GM18508 (cell line): ENCODE measurements around the gene ST3GAL2.
"Not testable (repeated sequence)": the region's sequence is repeated elsewhere in the genome, so short reads cannot be mapped to it uniquely, and the experiment has no call there.

Source experiments
- ATAC-seq: cut with Tn5 transposase; IDR thresholded peaks from one replicate; pipeline ENCODE4 v1.9.1; 2021; ENCODE audit warnings: moderate number of reproducible peaks; ENCODE audit not compliant: insufficient read depth, unreplicated experiment

The ST3GAL2 gene

DNA sequence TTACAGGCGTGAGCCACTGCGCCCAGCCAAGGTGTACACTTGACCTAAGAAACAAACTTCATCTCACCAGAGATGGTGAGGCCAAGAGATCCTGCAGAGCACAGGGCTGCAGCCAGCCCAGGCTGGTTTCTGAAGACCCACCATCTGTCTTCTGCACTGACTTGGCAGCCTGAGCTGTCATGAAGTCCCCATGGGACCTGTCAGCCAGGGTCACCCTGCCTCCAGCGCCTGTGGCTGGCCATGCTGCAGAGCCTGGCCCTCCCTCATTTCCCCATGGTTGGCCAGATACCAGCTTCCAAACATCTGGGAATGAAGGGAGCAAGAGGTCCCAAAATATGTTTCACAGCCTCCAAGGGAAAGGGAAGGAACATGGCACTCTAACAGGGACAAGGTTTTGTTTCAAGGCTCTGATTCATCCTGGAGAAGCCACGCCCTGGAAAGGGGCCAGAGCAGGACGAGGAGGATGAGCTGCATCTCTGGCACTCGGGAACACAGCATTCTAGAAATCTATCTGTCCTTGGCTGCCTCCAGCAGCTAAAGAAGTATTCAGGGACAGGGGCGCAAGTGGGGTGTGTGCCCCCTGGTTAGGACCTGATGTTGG lies 46.9 kb downstream of the ST3GAL2 start:
- ATAC-seq, result no peak

DNA sequence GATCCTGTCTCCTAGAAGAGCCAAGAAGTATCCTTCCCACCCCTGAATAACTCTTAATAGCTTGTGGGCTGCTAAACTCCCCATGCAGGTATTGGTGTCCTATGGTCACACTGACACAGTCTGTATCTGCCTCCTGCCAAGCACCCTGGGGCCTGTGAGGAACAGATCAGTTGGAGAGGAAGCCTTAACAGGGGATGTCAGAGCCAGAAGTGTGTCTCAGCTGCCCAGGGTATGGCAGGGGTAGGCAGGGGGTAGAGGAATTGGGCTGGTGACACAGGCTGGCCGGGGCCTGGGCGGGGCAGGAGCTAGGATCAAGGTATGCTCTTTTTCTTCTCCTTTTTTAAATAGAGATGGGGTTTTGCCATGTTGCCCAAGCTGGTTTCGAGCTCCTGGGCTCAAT lies 47.5 kb downstream of the ST3GAL2 start:
- ATAC-seq, result no peak

- ATAC-seq, result no peak
Measured at GRCh38 chr16:70390774-70391173, 48.1 kb downstream of the ST3GAL2 start.

DNA sequence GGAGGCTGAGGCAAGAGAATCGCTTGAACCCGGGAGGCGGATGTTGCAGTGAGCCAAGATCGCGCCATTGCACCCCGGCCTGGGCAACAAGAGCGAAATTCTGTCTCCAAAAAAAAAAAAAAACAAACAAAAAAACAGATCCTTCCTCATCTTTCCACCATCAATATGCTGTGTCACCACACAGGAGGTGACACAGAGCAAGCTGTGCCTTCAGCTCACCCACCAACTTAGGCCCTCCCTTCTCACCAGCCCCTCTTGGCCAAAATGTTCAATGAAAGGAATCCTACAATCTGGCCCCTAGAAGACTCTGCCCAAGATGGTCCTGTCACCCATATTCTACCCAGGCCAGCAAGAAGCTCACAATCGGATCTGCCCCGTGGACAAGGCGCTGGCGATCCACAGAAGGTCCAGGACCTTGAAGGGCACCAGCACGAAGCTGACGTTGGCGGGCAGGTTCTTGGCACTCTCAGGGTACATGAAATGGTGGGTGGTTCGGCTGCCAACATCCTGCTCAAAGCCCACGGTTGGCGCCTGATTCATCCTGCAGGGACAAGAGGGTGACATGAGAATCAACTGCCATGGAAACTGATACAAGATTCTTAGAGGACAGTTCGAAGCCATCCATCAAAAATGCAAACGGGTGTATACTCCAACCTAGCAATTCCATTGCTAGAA lies 50.8 kb downstream of the ST3GAL2 start:
- no peak for ATAC-seq

GRCh38 chr16:70386289-70386986 lies 52.5 kb downstream of the ST3GAL2 start:
- ATAC-seq, result not testable (repeated sequence)

GRCh38 chr16:70383421-70383960 lies 55.4 kb downstream of the ST3GAL2 start:
- ATAC-seq, result no peak

DNA sequence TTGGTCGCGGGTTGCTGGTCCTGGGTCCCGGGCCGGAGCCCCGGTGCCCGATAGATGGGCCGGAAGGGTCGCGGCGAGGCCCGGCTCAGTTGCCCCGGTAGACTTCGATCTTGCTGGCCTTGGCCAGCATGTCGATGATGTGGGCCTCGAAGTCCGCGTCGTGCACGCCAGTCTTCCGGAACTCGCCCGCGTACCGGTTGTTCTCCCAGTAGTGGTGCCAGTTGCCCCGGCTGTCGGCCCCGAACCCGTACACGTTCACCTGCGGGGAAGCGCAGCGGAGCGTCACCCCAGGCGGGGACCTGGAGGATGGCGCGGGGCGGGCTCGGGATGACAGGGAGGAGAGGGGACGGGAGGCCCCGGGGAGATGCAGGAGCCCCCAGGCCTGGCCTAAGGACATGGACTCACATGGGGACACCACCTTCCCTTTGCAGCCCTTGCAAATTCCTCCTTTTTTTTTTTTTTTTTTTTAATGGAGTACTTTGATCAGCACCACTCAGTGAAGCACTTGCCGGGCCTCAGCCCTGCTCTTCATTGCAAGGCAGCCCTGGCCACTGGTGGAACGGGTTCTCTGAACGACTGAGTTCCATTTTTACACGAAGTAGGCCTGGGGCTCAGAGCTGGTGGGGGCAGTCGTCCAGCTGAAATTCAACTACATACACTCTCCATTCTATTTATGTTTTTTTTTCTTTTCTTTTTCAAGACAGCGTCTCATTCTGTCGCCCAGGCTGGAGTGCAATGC lies 57.1 kb downstream of the ST3GAL2 start:
- no peak for ATAC-seq

DNA sequence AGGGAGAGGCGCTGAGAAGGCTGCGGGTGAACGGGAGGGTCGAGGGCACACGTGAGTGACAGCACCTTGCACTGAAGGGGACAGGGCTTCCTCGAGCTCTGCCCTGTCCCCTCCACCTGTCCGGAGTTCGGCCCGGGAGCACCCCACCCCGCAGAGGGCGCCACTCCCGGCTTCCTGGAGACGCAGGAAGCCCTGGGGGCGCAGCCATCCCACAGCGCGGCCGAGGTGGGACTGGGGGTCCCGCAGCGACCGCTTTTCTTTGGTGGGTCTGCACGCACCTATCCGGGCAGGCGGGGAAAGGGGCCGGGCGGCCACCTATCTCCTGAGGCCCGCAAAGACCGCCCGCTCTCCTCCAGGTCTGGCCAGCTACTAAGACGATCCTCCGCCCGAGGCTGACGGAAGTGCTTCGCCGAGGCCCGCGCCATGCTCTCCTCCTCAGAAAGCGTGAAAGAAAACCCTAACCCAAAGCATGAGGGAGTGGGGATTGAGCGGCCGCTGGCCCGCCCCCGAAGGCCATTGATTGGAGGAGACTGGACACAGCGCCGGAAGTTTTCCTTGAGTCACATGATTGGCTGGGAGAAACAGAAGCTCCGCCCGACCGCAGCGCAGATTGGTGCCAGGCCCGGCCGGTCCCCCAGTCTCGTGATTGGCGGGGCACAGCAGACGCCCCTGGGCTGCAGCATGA lies 57.8 kb downstream of the ST3GAL2 start:
- ATAC-seq, result peak; percentile 89

DNA sequence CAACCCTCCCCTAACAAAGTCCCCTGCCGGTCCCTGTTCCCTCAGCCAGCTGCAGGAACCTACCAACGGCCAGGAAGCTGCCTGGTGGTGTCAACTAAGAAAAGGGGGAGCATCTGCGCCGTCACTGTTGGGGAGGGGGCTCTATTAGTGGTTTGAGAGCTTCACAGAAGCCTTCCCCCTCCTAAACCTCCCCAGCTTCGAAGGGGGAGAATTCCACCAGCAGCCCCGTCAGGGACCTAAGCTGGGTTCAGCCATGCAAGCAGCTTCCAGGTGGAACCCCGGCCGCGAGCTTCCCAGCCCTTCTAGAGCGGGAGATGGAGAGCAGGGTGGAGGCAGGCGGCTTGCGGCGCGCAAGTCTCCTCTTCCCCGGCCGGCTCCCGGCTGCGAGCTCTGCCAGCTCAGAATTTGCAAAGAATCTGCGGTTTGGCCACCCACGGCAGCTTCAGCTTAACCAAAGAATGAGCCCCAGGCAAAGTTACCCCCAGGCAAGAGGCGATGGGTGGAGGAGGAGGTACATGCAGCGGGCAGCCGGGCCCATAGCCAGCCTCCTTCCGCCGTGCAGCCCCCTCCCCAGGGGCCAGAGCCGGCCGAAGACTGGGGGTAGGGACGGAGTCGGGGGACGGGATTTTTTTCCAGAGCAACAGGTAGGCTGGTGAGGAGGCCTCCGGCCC lies 58.5 kb downstream of the ST3GAL2 start:
- ATAC-seq, result no peak

- no peak for ATAC-seq
Measured at GRCh38 chr16:70378869-70379493, 59.9 kb downstream of the ST3GAL2 start.

DNA sequence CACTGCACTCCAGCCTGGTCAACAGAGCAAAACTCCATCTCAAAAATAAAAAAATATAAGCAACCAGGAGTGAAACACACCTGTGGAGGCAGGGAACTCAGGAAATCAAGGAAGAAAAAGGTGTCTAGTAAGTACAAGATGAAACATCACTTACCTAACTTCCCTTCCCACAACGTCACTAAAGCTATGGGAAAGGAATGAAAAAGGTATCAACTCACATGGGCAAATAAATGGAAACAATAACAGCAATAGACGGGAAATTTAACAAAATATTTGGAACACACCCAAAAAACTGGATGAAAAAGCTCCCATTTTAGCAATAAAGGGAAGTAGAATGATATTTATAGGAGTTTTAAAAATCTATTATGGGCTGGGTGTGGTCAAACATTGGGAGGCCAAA lies 61.1 kb downstream of the ST3GAL2 start:
- no peak for ATAC-seq

- no peak for ATAC-seq
Measured at GRCh38 chr16:70375636-70376611, 63.0 kb downstream of the ST3GAL2 start.

- ATAC-seq, result no peak
Measured at GRCh38 chr16:70374213-70374612, 64.7 kb downstream of the ST3GAL2 start.

GRCh38 chr16:70372921-70373728 lies 65.8 kb downstream of the ST3GAL2 start:
- no peak for ATAC-seq

GRCh38 chr16:70370924-70371323 lies 68.0 kb downstream of the ST3GAL2 start:
- no peak for ATAC-seq

- ATAC-seq, result not testable (repeated sequence)
Measured at GRCh38 chr16:70370145-70370544, 68.8 kb downstream of the ST3GAL2 start.

DNA sequence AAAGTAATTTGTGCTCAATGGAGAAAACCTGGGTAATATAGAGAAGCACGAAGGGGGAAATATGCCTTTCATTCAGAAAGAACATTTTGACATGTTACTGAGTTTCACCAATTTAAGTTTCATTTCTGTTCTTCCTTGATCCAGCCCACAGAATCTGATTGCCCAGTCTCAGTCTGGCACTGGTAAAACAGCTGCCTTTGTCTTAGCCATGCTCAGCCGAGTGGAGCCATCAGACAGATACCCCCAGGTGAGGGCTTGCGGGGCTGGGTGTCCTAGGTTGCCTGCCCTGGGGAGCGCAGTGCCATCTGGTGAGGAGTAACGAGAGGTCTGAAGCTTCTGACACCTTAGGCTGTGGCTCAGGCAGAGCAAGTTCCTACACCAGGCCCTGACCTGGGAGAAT lies 74.5 kb downstream of the ST3GAL2 start:
- no peak for ATAC-seq
